ENCODE results near the gene ZNF507. TPM values are rescaled to one million over a fixed set of nuclear protein-coding genes. Genes with fewer than 3 reads are reported as not detected.

ZNF507 gene
- total and polyA plus RNA-seq, 12 donors = 2.7 to 26.6 (median 17.4) TPM

DNA sequence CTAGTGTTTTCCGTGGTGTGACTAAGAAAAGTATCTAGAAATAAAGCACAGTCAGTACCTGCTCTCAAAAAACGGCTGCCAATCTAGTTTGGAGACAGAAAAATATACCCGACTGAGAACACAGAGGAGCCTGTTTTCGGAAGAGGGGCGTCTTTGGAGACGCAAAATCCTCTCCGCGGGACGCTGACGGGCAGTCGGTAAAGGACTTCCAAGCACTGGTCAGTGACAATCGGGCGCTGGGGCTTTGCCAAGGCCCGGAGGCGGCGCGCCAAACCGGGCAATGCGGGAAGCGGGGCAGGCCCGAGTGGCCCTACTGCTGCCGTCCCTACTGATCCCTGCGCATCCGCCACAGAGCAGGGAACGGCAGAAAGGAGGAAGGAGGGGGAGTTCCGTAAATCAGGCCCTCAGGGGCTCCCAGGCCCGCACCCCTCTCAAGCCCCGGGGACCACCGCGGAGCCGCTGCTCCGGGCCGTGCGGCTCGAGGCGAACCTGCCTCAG lies 59.6 kb downstream of the ZNF507 start:
- H3K4me1 ChIP-seq = peaks cover 0 to 25% (median 15%) of the 10 kb centered on the region in 9 donors
- WGBS, 2 donors = 1 to 2% methylated on average over 32 to 36 of the region's 36 CpGs
- ATAC-seq (peak; percentile 30 to 85 (median 60)), DNase-seq (peak; percentile 47 to 80)
- H3K4me3 ChIP-seq = peak overlapping the region; percentile 64 to 98 (median 80)
- intact Hi-C loops (cut with DNase I) = loop anchor here in 5 of 10 donors (5.0 to 10.0 kb wide), 3 partner anchors 58 to 63 kb away; partner anchors contain the start of gene ZNF507 (in 4 of the 5)
- peaks cover 0 to 18% (median 0%) of the 10 kb centered on the region in 7 donors for H3K27me3 ChIP-seq
- peaks cover 0 to 22% (median 4%) of the 10 kb centered on the region in 9 donors for H3K36me3 ChIP-seq
- TF ChIP-seq, protein P1, sequence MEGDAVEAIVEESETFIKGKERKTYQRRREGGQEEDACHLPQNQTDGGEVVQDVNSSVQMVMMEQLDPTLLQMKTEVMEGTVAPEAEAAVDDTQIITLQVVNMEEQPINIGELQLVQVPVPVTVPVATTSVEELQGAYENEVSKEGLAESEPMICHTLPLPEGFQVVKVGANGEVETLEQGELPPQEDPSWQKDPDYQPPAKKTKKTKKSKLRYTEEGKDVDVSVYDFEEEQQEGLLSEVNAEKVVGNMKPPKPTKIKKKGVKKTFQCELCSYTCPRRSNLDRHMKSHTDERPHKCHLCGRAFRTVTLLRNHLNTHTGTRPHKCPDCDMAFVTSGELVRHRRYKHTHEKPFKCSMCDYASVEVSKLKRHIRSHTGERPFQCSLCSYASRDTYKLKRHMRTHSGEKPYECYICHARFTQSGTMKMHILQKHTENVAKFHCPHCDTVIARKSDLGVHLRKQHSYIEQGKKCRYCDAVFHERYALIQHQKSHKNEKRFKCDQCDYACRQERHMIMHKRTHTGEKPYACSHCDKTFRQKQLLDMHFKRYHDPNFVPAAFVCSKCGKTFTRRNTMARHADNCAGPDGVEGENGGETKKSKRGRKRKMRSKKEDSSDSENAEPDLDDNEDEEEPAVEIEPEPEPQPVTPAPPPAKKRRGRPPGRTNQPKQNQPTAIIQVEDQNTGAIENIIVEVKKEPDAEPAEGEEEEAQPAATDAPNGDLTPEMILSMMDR (IDR thresholded peaks at IDR 0.05) = no peak
- H3K27ac ChIP-seq = peak overlapping the region; percentile 86 to 99 (median 96)
- H3K9me3 ChIP-seq = no peaks in the 10 kb centered on the region

DNA sequence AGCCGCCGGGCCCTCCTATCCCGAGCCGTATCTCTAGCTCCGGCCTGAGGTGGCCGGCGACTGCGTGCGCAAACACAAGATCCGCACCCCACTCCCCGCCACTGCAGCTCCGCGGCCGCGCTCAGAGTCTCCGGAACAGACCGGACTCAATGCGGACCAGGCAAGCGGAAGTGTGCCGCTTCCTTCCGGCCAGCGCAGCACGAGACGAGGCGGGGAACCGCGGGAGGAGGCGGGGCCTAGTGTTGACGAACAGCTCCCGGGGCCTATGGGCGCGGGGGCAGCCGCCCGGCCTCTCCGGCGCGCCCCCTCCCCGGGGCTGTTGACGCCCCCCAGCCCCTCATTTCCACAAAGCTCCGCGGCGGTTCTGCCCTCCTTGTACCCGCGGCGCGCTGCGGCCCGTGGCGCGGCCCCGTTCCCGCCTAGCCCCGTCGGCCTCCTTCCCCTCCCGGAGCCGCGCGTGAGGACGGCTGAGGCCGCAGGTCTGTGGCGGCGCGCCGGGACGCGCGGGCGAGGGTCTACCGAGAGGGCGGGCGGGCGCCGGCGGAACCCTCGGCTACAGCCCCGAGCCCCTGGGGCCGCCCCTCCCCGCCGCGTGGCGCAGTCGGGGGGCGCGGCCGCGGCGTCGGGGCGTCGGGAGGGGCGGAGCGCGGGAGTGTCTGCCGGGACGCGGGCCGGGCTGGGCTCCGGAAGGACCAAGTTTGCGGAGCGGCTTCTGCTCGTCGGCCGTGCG lies 60.2 kb downstream of the ZNF507 start, which contains the start of gene DPY19L3:
DPY19L3 (plus strand) TSS at position 340 of the 730 bp plus-strand sequence. CDS start 2,484 bp downstream, outside the sequence.
- Histone ChIP-seq H3K9me3 (no peaks in the 10 kb centered on the region), H3K4me3 (peak within 1 kb of the TSS; percentile 64 to 98 (median 80)), H3K27me3 (peaks cover 0 to 14% (median 0%) of the 10 kb centered on the region in 7 donors), H3K4me1 (peaks cover 0 to 25% (median 15%) of the 10 kb centered on the region in 9 donors), H3K36me3 (peaks cover 0 to 27% (median 4%) of the 10 kb centered on the region in 9 donors), H3K27ac (peak within 1 kb of the TSS; percentile 86 to 99 (median 96))
- peak; percentile 94 to 95 for DNase-seq
- 1% methylated on average over 82 to 104 of the region's 104 CpGs for WGBS, 2 donors
- ATAC-seq = peak; percentile 98 to 100 (median 99)
- TF ChIP-seq, protein P1 (IDR thresholded peaks at IDR 0.05) = no peak
- intact Hi-C loops (cut with DNase I) = loop anchor here in 5 of 10 donors (5.0 to 10.0 kb wide), 3 partner anchors 58 to 63 kb away; partner anchors contain the start of gene ZNF507 (in 4 of the 5)

DNA sequence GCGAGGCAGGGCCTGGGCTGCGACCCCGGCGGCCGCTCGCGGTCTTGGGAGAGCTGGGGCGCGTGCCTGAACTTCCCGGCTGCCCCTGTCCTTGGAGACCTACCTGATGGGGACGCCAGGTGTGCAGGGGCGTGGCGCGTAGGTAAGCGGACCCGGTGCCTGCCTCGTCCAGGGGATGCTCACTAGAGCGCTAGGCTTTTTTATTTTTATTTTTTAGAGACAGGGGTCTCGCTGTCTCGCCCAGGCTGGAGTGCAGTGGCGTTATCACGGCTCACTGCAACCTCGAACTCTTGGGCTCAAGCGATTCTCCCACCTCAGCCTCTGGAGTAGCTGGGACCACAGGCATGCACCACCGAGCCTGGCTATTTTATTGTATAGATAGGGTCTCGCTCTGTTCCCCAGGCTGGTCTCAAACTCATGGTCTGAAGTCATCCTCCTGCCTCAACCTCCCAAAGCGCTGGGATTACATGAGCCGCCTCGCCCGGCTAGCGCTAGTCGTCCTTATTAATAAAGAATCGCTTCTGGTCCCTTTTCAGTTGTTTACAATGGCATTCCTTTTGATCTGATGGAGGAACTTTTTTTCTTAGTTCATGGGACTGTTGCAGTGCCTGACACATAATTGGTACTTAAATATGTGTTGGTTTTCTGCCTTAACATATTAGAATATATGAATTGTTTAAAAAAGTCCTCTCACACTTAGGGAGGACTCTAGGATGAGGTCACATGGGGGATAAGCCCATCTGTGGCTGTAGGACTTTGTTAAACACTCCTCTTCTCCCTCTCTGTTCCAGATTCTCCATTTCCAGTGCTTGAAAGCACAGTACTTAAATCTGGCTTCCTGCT lies 61.0 kb downstream of the ZNF507 start:
- Histone ChIP-seq H3K4me3 (peak overlapping the region; percentile 64 to 98 (median 80)), H3K36me3 (peaks cover 0 to 35% (median 4%) of the 10 kb centered on the region in 9 donors), H3K27ac (peak overlapping the region in 9 of 10 donors; percentile 88 to 99 (median 97)), H3K9me3 (no peaks in the 10 kb centered on the region), H3K27me3 (peaks cover 0 to 11% (median 0%) of the 10 kb centered on the region in 7 donors), H3K4me1 (peaks cover 0 to 25% (median 15%) of the 10 kb centered on the region in 9 donors)
- ATAC-seq (no peak), DNase-seq (no peak)
- TF ChIP-seq, protein P1 (IDR thresholded peaks at IDR 0.05) = no peak
- 7 to 9% methylated on average over 33 of the region's 33 CpGs for WGBS, 2 donors
- intact Hi-C loops (cut with DNase I) = loop anchor here in 5 of 10 donors (5.0 to 10.0 kb wide), 3 partner anchors 59 to 64 kb away; partner anchors contain the start of gene ZNF507 (in 4 of the 5)
